A549 (cell line): ENCODE results near the gene CFAP65.

Source experiments
- BHLHE40 ChIP-seq: IDR thresholded peaks from 2 replicates; pipeline ENCODE4 v1.6.1; 2012; ENCODE audit warnings: low read depth, low read length, inconsistent platforms
- CBX8 ChIP-seq: fragments of 200-600 bp; sonication (generic); IDR thresholded peaks from 2 replicates; pipeline ENCODE4 v1.6.1; 2016
- CTCF ChIP-seq: fragments of >200 bp; sonication (Bioruptor Twin); formaldehyde crosslinking; IDR thresholded peaks from 3 replicates; pipeline ENCODE4 v1.5.1; 2016
- FOSL2 ChIP-seq, 2 experiments: fragments of 450-650 bp in 1 of 2; fragments of >200 bp in 1 of 2; sonication (Bioruptor Twin) in 1 of 2; formaldehyde crosslinking; IDR thresholded peaks; 2 replicates each; pipeline versions ENCODE4 v1.5.0 to v1.6.1; 2016 to 2020; ENCODE audit warnings: mild to moderate bottlenecking in 1 of 2, moderate library complexity in 1 of 2
- MAX ChIP-seq: IDR thresholded peaks from 2 replicates; pipeline ENCODE4 v1.6.1; 2012
- POLR2A ChIP-seq: IDR thresholded peaks from 2 replicates; pipeline ENCODE4 v1.6.1; 2012; ENCODE audit warnings: mild to moderate bottlenecking, low read length
- RAD21 ChIP-seq, 2 experiments: fragments of >200 bp in 1 of 2; sonication (Bioruptor Twin) in 1 of 2; formaldehyde crosslinking in 1 of 2; IDR thresholded peaks in 1 of 2; conservative IDR thresholded peaks in 1 of 2; 2 replicates in 1 of 2; 3 replicates in 1 of 2; pipeline ENCODE4 v1.6.1; 2012 to 2018; ENCODE audit warnings: inconsistent platforms in 1 of 2

GRCh38 chr2:219089330-219089729 is 48.0 kb upstream of the CFAP65 start:
- TF ChIP-seq RAD21 (conservative IDR thresholded peaks at IDR 0.05 in 1 of 2, IDR thresholded peaks at IDR 0.05 in 1 of 2) (no peak), CTCF (no peak), BHLHE40 (no peak), POLR2A (no peak), CBX8 (no peak), MAX (no peak), FOSL2 (IDR thresholded peaks at IDR 0.05) (no peak), FOSL2 (CRISPR knock-in tag; IDR thresholded peaks at IDR 0.05) (no peak)
